ENCODE measurements around the gene NRDC.
"Not testable (repeated sequence)": the region's sequence is repeated elsewhere in the genome, so short reads cannot be mapped to it uniquely, and the experiment has no call there.

Gene NRDC

GRCh38 chr1:51898090-51898734, 19.7 kb upstream of the NRDC start:
- H3K36me3 ChIP-seq (ENCODE audit: insufficient read depth, low read length) = no peaks in the 10 kb centered on the region
- TF ChIP-seq CTCF (conservative IDR thresholded peaks at IDR 0.05; ENCODE audit: low read length) (no peak), EZH2phosphoT487 (IDR thresholded peaks at IDR 0.05; ENCODE audit: borderline replicate concordance) (no peak)
- H3K27me3 ChIP-seq (ENCODE audit: insufficient read depth, low read length, poor library complexity, severe bottlenecking) = no peaks in the 10 kb centered on the region
- no peaks in the 10 kb centered on the region for H4K20me1 ChIP-seq (ENCODE audit: insufficient read depth, low read length, poor library complexity, severe bottlenecking)
- H3K4me2 ChIP-seq (ENCODE audit: low read depth, low read length, poor library complexity, severe bottlenecking) = no peak overlapping the region
- no peaks in the 10 kb centered on the region for H3F3A ChIP-seq (ENCODE audit: low read depth)
- H2AFZ ChIP-seq (ENCODE audit: low read length) = no peak overlapping the region
- H3K4me1 ChIP-seq (ENCODE audit: insufficient read depth, low read length, poor library complexity, severe bottlenecking) = no peaks in the 10 kb centered on the region
- no peaks in the 10 kb centered on the region for H3K9me3 ChIP-seq (ENCODE audit: insufficient read depth, low read depth, low read length)
- no peaks in the 10 kb centered on the region for H3K9me2 ChIP-seq (replicated peaks; ENCODE audit: low read depth, low read length)
- no peak overlapping the region for H3K9ac ChIP-seq (ENCODE audit: low read depth, low read length, poor library complexity, severe bottlenecking)
- no peaks in the 10 kb centered on the region for H3K79me2 ChIP-seq (ENCODE audit: insufficient read depth, low read length)
- H3K4me3 ChIP-seq (ENCODE audit: low read length, poor library complexity, severe bottlenecking) = no peak overlapping the region

GRCh38 chr1:51897699-51898031, 19.1 kb upstream of the NRDC start:
- Histone ChIP-seq H4K20me1 (ENCODE audit: insufficient read depth, low read length, poor library complexity, severe bottlenecking) (no peaks in the 10 kb centered on the region), H3K4me3 (ENCODE audit: low read length, poor library complexity, severe bottlenecking) (no peak overlapping the region), H3K4me2 (ENCODE audit: low read depth, low read length, poor library complexity, severe bottlenecking) (no peak overlapping the region), H2AFZ (ENCODE audit: low read length) (no peak overlapping the region), H3K4me1 (ENCODE audit: insufficient read depth, low read length, poor library complexity, severe bottlenecking) (no peaks in the 10 kb centered on the region), H3K9ac (ENCODE audit: low read depth, low read length, poor library complexity, severe bottlenecking) (no peak overlapping the region), H3K27me3 (ENCODE audit: insufficient read depth, low read length, poor library complexity, severe bottlenecking) (no peaks in the 10 kb centered on the region), H3K79me2 (ENCODE audit: insufficient read depth, low read length) (no peaks in the 10 kb centered on the region), H3K36me3 (ENCODE audit: insufficient read depth, low read length) (no peaks in the 10 kb centered on the region), H3F3A (ENCODE audit: low read depth) (no peaks in the 10 kb centered on the region), H3K9me3 (ENCODE audit: insufficient read depth, low read depth, low read length) (no peaks in the 10 kb centered on the region), H3K9me2 (replicated peaks; ENCODE audit: low read depth, low read length) (no peaks in the 10 kb centered on the region)
- no peak for TF ChIP-seq CTCF (conservative IDR thresholded peaks at IDR 0.05; ENCODE audit: low read length)
- no peak for TF ChIP-seq EZH2phosphoT487 (IDR thresholded peaks at IDR 0.05; ENCODE audit: borderline replicate concordance)

- H3F3A ChIP-seq (ENCODE audit: low read depth); H3K27me3 ChIP-seq (ENCODE audit: insufficient read depth, low read length, poor library complexity, severe bottlenecking): not testable (repeated sequence)
Observed at GRCh38 chr1:51894748-51895147, 16.2 kb upstream of the NRDC start.

GRCh38 chr1:51878308-51878615, 265 bp downstream of the NRDC start:
- H3K9me2 ChIP-seq (replicated peaks; ENCODE audit: low read depth, low read length) = no peaks in the 10 kb centered on the region
- TF ChIP-seq EZH2phosphoT487 (IDR thresholded peaks at IDR 0.05; ENCODE audit: borderline replicate concordance) (no peak), CTCF (conservative IDR thresholded peaks at IDR 0.05; ENCODE audit: low read length) (no peak)
- no peaks in the 10 kb centered on the region for H3K36me3 ChIP-seq (ENCODE audit: insufficient read depth, low read length)
- H2AFZ ChIP-seq (ENCODE audit: low read length) = peak overlapping the region; percentile 86
- H3K4me2 ChIP-seq (ENCODE audit: low read depth, low read length, poor library complexity, severe bottlenecking) = peak overlapping the region; percentile 93
- H3K9me3 ChIP-seq (ENCODE audit: insufficient read depth, low read depth, low read length) = no peaks in the 10 kb centered on the region
- peak overlapping the region; percentile 93 for H3K4me3 ChIP-seq (ENCODE audit: low read length, poor library complexity, severe bottlenecking)
- H4K20me1 ChIP-seq (ENCODE audit: insufficient read depth, low read length, poor library complexity, severe bottlenecking) = peaks cover 33% of the 10 kb centered on the region
- H3K9ac ChIP-seq (ENCODE audit: low read depth, low read length, poor library complexity, severe bottlenecking) = peak overlapping the region; percentile 95
- peaks cover 38% of the 10 kb centered on the region for H3K4me1 ChIP-seq (ENCODE audit: insufficient read depth, low read length, poor library complexity, severe bottlenecking)
- H3K79me2 ChIP-seq (ENCODE audit: insufficient read depth, low read length) = peaks cover 51% of the 10 kb centered on the region
- no peaks in the 10 kb centered on the region for H3F3A ChIP-seq (ENCODE audit: low read depth)
- H3K27me3 ChIP-seq (ENCODE audit: insufficient read depth, low read length, poor library complexity, severe bottlenecking) = peaks cover 30% of the 10 kb centered on the region

More at GRCh38 chr1:51894748-51895147, 16.2 kb upstream of the NRDC start:
- H3K4me1 ChIP-seq (ENCODE audit: insufficient read depth, low read length, poor library complexity, severe bottlenecking); H3K9me3 ChIP-seq (ENCODE audit: insufficient read depth, low read depth, low read length); H4K20me1 ChIP-seq (ENCODE audit: insufficient read depth, low read length, poor library complexity, severe bottlenecking); H3K4me2 ChIP-seq (ENCODE audit: low read depth, low read length, poor library complexity, severe bottlenecking); H3K9ac ChIP-seq (ENCODE audit: low read depth, low read length, poor library complexity, severe bottlenecking); H2AFZ ChIP-seq (ENCODE audit: low read length); H3K4me3 ChIP-seq (ENCODE audit: low read length, poor library complexity, severe bottlenecking); H3K36me3 ChIP-seq (ENCODE audit: insufficient read depth, low read length); H3K9me2 ChIP-seq (replicated peaks; ENCODE audit: low read depth, low read length); H3K79me2 ChIP-seq (ENCODE audit: insufficient read depth, low read length): not testable (repeated sequence)
